IPS-18c (cell line): ENCODE results near the gene FBXO41.

Experiments used
- H3K4me3 ChIP-seq: 2 replicates; pipeline ENCODE4 v1.7.0; 2013; ENCODE audit warnings: low read depth, mild to moderate bottlenecking, low read length, moderate library complexity; ENCODE audit not compliant: insufficient read depth
- H3K9me3 ChIP-seq: one replicate; pipeline ENCODE4 v1.6.1; 2013; ENCODE audit warnings: mild to moderate bottlenecking, low read length, moderate library complexity; ENCODE audit not compliant: control insufficient read depth, insufficient read depth

Gene FBXO41

DNA sequence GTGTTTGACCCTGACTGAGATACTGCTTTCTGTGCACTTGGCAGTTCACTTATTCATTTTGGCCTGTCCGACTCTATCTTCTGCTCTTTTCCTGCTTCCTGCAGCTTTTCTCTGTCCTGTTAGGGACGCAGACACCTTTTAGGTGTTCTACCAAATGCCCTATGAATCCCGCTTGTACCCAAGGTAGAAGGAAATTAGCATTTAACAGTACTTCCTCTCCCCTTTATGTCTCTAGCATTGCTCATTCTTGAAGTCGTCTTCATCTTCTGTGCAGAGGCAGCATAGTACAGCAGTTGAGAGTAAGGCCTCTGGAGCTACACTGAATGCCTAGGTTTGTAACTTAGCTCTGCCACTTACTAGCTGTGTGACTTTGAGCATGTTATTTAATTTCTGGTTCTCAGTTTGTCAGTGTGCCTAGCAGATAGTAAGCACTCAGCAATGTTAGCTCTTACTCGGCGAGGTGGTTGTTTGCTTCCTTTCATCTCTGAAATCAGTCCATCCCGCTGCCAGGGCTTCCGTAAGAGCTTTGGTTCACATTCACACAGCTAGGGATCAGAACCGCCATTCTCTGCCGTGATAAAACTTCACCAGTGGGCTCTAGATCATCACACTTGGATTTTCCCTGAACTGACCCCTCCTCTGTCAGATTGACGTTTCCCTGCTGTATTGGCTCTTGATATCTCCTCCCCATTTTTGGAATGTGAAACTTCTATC, 48.8 kb downstream of the FBXO41 start:
- H3K4me3 ChIP-seq = peak overlapping the region; percentile 93
- no peaks in the 10 kb centered on the region for H3K9me3 ChIP-seq

DNA sequence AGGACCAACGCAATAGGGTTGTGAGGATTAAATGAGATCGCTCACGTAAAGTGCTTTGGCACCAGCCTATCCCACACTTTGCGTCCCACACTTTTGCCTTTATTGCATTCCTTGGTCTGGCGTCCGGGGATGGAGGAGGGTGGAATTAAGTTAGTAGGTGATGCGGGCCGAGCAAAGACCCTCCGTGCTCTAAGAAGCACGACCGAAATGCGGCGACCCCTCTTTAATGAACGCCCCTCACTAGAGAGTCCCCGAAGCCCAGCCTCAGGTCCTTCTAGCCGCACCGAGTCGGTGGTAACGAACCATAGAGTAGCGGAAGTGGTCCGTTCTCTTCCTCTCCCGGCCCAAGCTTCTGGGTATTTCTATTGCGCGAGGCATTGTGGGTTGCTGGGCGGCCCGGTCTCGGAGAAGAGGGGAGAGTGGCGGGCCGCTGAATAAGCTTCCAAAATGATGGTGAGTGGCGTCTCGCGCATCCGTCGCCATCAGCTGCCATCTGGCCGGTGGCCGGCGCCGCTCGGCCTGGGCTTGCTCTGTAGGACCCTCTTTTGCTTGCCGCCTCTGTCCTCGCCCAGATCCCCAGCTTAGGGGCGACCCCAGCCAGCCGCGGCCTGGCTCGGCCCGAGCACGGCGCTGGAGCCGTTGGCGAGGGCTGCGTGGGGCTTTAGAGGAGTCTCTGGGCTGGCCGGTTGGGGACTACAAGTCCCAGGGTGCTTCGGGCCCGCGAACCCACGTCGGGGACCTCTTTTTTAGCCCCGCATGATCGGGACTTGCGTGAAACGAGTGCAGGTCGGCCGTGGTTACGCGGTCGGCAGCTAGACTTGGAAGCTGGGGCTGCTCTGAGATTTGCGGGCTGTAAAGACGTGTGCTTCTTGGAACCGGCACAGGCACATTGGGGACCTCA, 50.1 kb downstream of the FBXO41 start, which contains the start of gene CCT7:
CCT7 (plus strand) TSS at position 377 of the 901 bp plus-strand sequence; CDS start at position 448, 71 bp downstream.
- Histone ChIP-seq H3K4me3 (peak within 1 kb of the TSS; percentile 93), H3K9me3 (no peaks in the 10 kb centered on the region)

DNA sequence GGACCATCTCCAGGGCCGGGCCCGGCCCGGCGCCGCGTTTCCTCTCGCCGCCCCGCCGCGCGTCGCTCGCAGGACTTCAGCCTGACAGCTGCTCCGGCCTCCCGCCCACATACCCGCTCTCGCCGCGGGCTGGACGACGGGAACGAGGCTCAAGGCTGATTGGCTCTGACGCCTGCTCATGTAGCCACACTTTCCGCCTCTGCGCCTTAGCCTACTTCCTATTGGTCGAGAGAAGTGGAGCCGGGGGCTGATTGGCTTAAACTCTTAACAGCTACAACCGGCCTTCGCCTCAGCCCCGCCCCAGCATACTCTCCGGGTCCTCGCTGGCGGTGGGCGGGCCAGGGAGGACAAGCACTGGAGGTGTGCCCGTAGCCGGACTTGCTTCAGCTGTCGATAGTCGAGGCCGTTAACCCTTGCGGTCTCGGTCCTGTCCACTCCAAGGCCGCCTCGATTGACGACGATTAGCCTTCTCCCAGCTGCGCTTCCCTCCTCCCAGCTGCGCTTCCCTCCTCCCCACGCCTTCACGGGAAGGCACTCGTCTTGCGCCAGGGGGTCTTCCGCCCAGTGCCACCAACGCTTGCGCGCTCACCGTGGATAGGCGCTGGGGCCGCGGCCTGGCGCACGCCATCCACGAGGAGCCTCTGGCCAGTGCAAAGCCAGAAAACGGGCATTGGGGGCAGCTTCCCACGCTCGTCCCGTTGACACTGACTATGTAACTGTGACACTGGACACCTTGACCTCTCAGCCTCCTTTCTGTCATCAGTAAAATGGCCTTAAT, 50.9 kb downstream of the FBXO41 start, which contains the start of gene PRADC1:
PRADC1 (minus strand) TSS at position 86 of the 778 bp plus-strand sequence; CDS start at position 7, 79 bp downstream.
- H3K9me3 ChIP-seq = no peaks in the 10 kb centered on the region
- peak within 1 kb of the TSS; percentile 93 for H3K4me3 ChIP-seq

DNA sequence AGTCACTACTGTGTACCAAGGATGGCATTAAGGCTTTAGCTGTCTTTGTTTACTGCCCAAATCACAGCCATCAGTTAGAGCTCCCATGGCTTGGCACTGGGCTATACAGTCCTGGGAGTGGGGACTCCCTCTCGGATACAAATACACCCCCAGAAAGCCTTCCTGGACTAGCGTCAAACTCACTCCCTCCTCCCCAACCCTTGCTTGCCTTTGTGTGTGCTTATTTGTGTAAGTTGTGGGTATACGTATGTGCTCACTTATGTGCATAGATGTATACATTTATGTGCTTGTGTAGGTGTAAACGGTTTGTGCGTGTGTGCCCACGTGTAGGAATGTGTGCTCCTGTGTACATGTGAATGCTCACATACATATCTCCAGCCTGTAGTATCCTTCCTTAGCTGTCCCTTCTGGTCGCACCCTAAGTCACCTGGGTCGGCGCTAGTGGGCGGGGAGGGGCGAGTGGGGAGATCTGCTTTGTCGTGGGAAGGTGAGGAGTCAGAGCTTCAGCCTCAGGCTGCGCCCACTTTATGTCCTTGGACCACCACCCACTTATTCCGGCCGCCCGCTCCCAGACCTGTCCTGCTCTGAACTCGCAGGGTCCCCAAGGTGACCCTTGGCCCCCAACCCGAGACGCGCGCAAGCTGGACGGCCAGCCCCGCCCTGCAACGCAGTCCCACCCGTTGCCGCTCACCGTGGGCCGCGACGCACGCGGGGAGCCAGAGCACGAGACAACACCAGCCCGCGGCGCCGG, 51.7 kb downstream of the FBXO41 start:
- Histone ChIP-seq H3K9me3 (no peaks in the 10 kb centered on the region), H3K4me3 (peak overlapping the region; percentile 80)

DNA sequence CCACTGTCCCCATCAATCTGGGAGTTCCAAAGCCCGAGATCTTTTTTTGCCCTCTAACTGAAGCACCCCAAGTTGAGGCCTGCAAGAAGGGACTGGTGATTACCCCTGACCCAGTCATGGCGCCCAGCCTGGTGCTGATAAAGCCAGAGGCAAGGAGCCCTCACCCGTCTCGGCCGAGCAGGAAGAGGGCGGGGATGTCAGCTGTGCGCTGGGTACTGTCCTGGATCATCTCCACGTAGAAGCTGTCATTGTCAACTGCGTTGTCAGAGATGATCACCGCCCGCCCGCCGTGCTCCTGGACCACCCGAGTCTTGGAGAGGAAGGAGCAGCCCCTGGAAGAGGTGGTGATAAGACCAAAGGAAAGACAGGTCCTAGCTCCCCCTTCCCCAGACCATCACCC, 55.6 kb downstream of the FBXO41 start:
- Histone ChIP-seq H3K9me3 (no peaks in the 10 kb centered on the region), H3K4me3 (no peak overlapping the region)

DNA sequence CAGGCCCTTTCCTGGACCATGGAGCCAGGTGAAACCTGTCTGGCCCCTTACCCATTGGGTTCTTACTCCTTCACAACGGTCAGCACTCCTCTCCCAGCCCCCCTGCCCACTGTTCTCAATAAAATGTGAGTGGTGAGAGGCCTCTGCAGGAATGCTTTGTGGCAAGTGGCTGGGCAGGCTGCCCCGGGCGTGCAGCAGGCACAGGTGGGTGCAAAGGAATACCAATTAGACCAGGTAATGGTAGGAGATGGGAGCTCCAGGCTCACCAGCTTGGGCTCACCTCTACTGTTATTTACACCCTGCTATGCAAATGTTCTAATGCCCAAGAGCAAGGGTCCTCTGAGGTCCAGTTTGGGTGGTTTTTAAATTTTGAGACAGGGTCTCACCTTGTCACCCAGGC, 57.2 kb downstream of the FBXO41 start:
- H3K4me3 ChIP-seq = no peak overlapping the region
- H3K9me3 ChIP-seq = no peaks in the 10 kb centered on the region

DNA sequence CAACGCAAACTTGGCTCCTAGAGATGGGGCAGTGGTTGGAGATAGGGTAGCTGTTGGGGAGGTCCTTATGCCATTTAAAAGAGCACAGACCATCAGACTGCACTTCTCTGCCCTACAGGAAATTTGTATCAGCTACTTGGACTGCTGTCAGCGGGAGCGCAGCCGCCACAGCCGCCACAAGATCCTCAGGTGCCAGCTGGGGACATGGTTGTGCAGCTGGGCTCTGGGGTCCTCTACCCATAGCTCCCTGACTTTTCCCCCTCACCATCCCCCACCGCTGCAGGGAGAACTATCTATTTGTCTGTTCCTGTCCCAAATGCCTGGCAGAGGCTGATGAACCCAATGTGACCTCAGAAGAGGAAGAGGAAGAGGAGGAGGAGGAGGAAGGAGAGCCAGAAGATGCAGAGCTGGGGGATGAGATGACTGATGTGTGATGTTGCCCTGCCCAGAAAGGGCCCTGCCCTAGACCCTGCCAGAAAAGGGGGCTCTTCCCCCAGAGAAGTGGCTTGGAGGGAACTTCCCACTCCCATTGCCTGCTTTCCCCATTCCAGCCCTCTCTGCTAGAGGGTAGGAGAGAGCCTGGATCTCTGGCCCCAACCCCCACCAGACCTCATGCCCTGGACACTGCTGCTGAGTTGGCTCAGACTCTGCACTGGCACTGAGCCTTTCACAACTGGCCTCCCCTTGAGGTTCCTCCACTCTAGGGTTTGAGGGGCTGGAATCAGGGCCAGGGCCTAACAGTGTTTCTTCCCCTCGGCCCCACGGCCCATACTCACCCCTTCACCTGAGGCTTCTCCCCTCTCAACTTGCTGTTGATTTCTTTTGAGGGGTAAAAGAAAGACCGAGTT, 58.5 kb downstream of the FBXO41 start:
- Histone ChIP-seq H3K9me3 (no peaks in the 10 kb centered on the region), H3K4me3 (no peak overlapping the region)

DNA sequence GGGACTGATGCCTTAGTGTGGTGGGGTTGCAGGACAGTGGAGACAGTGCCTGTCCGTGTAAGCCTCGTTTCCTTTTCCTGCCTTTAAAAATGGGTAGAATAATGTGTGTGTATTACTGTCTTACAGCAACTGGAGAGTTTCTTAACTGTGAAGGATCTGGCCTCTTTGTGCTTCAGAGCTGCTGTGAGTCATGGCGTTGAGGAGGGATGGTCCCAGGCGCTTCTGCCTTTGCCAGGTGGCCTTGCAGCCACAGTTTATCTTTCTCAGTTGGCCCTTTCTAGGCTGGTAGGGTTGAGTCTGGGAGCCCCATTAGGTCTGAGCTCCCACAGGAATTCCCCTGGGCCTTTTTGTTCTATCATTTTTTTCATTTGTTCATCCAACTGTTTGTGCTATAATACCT, 60.5 kb downstream of the FBXO41 start:
- H3K4me3 ChIP-seq = no peak overlapping the region
- no peaks in the 10 kb centered on the region for H3K9me3 ChIP-seq

DNA sequence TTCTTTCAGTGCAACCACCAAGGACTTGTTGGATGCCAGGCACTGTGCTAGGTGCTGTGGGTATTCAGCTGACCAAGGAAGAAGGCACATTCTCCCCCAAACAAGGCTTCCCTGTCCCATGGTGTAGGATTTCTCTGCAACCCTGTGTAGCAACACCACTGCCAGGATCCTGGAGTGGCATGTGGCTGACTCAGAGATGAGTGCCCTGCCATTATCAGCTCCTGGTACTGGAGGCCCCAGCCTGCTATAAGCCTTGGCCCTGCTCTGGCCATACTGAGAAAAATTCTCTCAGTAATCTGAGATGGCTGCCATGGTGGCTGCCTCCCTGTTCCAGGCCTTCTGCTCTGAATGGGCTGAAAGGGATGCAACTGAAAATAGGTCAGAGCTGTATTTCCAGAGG, 66.0 kb downstream of the FBXO41 start:
- H3K4me3 ChIP-seq = no peak overlapping the region
- no peaks in the 10 kb centered on the region for H3K9me3 ChIP-seq

DNA sequence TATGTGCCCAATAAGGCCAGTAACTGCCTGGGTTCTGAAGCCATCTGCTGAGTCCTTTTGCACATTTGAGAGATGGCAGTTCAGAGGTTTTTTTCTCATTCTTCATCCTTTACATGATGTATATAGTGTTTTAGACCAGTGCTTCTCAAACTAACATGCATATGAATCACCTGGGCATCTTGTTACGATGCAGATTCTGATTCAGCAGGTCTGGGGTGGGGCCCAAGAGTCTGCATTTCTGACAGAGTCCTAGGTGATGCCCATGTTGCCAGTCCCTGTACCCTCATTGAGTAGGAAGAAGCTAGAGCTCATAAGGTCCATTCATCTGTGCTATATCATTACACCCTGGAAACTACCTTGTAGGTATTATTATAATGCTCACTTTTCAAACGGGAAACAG, 66.5 kb downstream of the FBXO41 start:
- Histone ChIP-seq H3K4me3 (no peak overlapping the region), H3K9me3 (no peaks in the 10 kb centered on the region)

DNA sequence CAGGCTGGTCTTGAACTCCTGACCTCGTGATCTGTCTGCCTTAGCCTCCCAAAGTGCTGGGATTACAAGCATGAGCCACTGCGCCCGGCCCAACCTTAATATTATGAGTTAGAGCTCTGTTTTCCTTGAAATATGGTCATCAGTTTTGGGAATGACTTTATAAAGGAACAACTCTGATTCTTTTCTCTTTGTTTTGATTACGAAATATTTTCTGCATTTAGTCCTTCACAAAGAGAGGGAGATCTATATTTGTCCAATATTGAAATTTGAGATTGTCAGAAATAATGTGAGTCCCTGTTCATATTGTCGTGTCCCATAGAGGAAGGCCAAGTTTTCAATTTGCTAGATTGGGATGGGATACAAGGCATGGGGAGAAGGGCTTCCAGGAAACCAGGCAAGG, 67.1 kb downstream of the FBXO41 start:
- no peaks in the 10 kb centered on the region for H3K9me3 ChIP-seq
- no peak overlapping the region for H3K4me3 ChIP-seq

DNA sequence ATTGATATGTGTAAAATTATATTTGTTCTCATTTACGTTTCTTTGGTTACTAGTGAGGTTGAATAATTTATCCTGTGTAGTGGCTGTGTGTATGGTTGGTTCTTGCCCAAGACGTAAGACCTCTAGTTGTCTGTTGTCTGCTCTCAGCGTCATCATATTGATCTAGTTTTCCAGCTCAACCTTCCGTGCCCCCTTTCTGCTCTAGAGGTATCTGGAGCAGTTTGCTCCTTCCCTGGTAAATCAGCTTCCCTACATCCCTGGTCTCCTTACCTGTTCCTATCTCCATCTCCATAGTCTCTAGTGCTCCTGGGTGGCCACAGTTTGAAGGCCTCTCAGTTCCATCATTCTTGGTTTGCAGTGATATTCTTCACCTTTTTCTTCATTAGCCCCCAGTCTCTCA, 69.0 kb downstream of the FBXO41 start:
- H3K4me3 ChIP-seq = no peak overlapping the region

DNA sequence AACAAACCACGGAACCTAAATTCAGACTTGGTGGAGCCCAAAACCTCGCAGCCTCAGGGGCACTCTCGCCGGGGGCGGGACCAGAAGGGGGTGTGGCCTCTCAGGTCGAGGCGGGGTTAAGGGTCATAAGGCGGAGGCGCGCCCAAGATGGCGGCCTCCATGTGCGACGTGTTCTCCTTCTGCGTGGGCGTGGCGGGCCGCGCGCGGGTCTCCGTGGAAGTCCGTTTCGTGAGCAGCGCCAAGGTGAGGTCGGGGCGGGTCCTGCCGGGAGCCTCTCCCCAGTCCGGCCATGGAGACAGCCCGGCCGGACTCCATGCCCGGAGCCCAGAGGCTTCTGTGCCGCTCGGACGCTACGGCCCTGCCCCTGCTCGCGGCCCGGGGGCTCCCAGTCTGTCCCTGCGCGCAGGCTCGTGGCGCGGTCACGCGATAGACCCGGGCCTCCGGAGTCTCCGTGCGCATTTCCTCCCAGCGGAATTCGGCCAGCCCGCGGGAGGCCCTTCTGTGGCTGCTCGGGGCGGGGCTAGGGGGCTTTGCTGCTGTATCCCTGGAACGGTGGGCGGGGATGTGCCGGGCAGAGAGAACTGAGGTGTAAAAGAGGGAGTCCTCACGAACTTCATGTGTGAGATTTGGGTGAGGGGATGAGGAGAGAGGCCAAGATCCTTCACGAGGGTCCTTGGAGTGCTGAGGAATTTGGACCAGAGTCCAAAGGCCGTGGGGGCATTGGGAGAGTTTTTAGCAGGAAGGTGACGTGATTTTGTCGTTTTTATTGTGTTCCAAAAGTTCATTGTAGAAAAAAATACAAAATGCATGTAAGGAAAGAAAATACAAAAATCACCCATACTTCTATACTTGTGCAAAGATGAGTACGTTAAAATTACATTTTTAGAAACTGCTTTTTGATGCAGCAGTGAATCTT, 69.9 kb downstream of the FBXO41 start, which contains the start of gene SMYD5:
SMYD5 (plus strand) TSS at position 126 of the 916 bp plus-strand sequence; CDS start at position 148, 22 bp downstream.
- H3K9me3 ChIP-seq = no peaks in the 10 kb centered on the region
- H3K4me3 ChIP-seq = peak within 1 kb of the TSS; percentile 96

More for the DNA sequence above, 69.0 kb downstream of the FBXO41 start:
- no peaks in the 10 kb centered on the region for H3K9me3 ChIP-seq

DNA sequence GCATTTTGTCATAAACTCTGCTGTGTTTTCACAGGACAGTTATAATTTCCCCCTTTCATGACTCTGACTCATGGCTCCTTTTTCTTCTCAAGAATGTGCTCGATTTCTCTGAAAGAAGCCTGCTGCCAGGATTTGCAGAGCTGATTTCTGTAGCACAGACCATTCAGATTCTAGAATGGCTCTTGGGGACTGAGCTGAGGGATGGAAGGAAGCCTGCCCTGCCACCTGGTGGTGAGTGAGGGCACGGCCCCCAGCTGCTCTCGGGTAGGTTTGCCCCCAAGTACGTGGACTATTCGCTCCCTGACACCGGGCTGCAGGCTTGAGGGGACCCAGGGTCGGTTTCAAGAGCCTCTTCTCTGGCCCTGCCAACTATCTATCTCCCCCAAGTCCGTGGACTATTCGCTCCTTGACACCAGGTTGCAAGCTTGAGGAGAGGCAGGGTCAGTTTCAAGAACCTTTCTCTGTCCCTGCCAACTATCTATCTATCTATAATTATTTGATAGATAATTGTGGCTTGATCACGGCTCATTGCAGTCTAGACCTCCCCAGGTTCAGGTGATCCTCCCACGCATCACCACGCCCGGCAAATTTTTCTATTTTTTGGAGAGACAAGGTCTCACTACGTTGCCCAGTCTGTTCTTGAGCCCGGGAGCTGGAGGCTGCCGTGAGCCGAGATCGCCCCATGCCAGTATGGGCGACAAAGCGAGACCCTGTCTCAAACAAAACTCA, 71.7 kb downstream of the FBXO41 start:
- H3K4me3 ChIP-seq = no peak overlapping the region
- no peaks in the 10 kb centered on the region for H3K9me3 ChIP-seq
